Measurements from ENCODE around the gene AKAP1. TPM values are rescaled to one million over a fixed set of nuclear protein-coding genes. Genes with fewer than 3 reads are reported as not detected.

The AKAP1 gene
- total and polyA plus RNA-seq, 9 of the 15 experiments (the other 6 are each of a cell fraction or from before 2014, with no cell fraction given), result 12.9 to 63.8 (median 36.4) TPM

DNA sequence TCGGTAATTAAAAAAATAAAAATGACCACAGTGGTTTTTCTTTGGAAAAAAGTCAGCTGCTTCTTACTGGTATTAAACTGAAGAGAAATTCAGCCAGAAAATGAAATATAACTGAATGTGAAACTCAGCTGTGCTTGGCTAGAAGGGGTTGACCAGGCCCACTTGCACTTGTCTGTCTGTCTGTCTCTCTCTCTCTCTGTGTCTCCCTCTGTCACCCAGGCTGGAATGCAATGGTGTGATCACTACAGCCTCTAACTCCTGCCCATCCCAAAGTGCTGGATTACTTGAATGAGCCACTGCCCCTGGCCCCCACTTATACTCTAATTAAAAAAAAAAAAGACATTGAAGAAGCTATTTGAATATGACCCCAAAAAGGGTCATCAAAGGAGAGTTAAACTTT lies 17.3 kb upstream of the AKAP1 start:
- intact Hi-C loops (cut with micrococcal nuclease), result no loop called here
- TF ChIP-seq, protein P1, sequence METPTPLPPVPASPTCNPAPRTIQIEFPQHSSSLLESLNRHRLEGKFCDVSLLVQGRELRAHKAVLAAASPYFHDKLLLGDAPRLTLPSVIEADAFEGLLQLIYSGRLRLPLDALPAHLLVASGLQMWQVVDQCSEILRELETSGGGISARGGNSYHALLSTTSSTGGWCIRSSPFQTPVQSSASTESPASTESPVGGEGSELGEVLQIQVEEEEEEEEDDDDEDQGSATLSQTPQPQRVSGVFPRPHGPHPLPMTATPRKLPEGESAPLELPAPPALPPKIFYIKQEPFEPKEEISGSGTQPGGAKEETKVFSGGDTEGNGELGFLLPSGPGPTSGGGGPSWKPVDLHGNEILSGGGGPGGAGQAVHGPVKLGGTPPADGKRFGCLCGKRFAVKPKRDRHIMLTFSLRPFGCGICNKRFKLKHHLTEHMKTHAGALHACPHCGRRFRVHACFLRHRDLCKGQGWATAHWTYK (CRISPR knock-in tag; IDR thresholded peaks at IDR 0.05), result no peak
- DNase-seq (ENCODE audit: extremely low read depth in 1 of 4, low spot score in 3 of 4), result no peak

DNA sequence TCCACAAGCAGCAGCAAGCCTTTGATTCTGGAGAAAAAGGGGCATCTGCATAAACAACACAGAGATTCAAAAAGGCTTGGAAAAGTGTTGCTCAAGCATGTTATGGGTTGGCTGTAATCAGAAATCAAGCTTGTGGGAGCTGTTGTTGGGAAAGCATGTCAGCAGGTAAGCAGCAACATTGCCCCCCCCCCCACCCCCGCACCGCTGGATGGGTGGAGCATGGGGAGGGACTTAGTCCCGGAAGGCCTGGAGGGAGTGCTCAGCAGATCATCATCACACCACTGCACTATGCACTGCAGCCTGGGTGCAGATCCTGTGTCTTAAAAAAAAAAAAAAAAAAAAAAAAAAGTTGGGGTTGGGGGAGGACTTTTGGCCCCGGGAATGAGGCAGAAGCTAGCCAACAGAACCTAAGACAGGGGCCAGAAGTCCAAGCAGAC lies 16.8 kb upstream of the AKAP1 start:
- Histone ChIP-seq H3K4me2 (ENCODE audit: insufficient read depth, low read length) (peak overlapping the region; percentile 60), H2AFZ (ENCODE audit: low read depth, low read length) (peak overlapping the region; percentile 93), H3K4me1 (replicated peaks in 1 of 2; ENCODE audit: control insufficient read depth in 2 of 2, insufficient read depth in 2 of 2, low read length in 2 of 2) (peaks cover 7 to 26% of the 10 kb centered on the region in 2 experiments; a peak in 4 of 5 replicates), H3K4me3 (no peak overlapping the region), H3K9me1 (ENCODE audit: control insufficient read depth, insufficient read depth, low read length) (no peaks in the 10 kb centered on the region), H3K27me3 (ENCODE audit: control insufficient read depth in 2 of 2, insufficient read depth in 2 of 2, low read length in 2 of 2) (no peaks in the 10 kb centered on the region), H3K9me3 (replicated peaks; ENCODE audit: control insufficient read depth, insufficient read depth, low read depth, low read length) (no peaks in the 10 kb centered on the region), H3K9ac (ENCODE audit: insufficient read depth in 1 of 2, low read depth in 2 of 2, low read length in 2 of 2) (0 out of 4 replicates have a peak overlapping the region, but pooled peaks of 1 of the 2 experiments have one; percentile 23), H4K20me1 (replicated peaks; ENCODE audit: control insufficient read depth, insufficient read depth, low read length) (no peaks in the 10 kb centered on the region), H3K27ac (ENCODE audit: extremely low read depth, low read depth, low read length) (peak overlapping the region; percentile 53), H3K79me2 (ENCODE audit: control insufficient read depth, insufficient read depth, low read length) (no peaks in the 10 kb centered on the region), H3K36me3 (ENCODE audit: control insufficient read depth, insufficient read depth, low read length) (no peaks in the 10 kb centered on the region)
- WGBS (ENCODE audit: insufficient coverage, low coverage, missing lambda C conversion rate), result 5% methylated on average over 3 of the region's 4 CpGs
- in situ Hi-C loops (cut with MboI), result no loop called here
- intact Hi-C loops (cut with micrococcal nuclease), result no loop called here
- FAIRE-seq (peak; percentile 80), DNase-seq (ENCODE audit: extremely low read depth in 1 of 4, low spot score in 3 of 4) (peak; percentile 80 to 91 (median 85)), ATAC-seq (peak; percentile 100)
- BruUV-seq (replicated peaks), result no TSS peak
- ChIA-PET POLR2A (interaction anchor here (0.6 to 2.5 kb wide), 3 partner anchors 9 to 18 kb away, joined by 3 to 7 read pairs (median 4); partner anchors contain the start of gene AKAP1), CTCF (ENCODE audit: low intra/inter-chr PET ratio) (interaction anchor here (0.6 kb wide), 1 partner anchor 15 kb away, joined by 7 read pairs; no protein-coding TSS in a partner anchor)
- TF ChIP-seq ZNF175 (CRISPR knock-in tag; IDR thresholded peaks at IDR 0.05; ENCODE audit: low read depth) (0 out of 2 replicates have a peak, but pooled peaks have one; percentile 76), CBX2 (IDR thresholded peaks at IDR 0.05; ENCODE audit: insufficient read depth, low read length, poor library complexity, severe bottlenecking) (no peak), ZKSCAN1 (IDR thresholded peaks at IDR 0.05; ENCODE audit: low read depth, low read length) (no peak), THRAP3 (IDR thresholded peaks at IDR 0.05; ENCODE audit: borderline replicate concordance) (no peak), IFI16 (CRISPR knock-in tag; IDR thresholded peaks at IDR 0.05) (no peak), ZNF384 (IDR thresholded peaks at IDR 0.05; ENCODE audit: low read depth, low read length) (peak; percentile 92), ZBTB1 (CRISPR knock-in tag; IDR thresholded peaks at IDR 0.05; ENCODE audit: borderline replicate concordance, low read depth) (no peak), GATAD2A (IDR thresholded peaks at IDR 0.05) (0 out of 2 replicates have a peak, but pooled peaks have one; percentile 25)
- TF ChIP-seq, protein P2, sequence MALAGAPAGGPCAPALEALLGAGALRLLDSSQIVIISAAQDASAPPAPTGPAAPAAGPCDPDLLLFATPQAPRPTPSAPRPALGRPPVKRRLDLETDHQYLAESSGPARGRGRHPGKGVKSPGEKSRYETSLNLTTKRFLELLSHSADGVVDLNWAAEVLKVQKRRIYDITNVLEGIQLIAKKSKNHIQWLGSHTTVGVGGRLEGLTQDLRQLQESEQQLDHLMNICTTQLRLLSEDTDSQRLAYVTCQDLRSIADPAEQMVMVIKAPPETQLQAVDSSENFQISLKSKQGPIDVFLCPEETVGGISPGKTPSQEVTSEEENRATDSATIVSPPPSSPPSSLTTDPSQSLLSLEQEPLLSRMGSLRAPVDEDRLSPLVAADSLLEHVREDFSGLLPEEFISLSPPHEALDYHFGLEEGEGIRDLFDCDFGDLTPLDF (CRISPR knock-in tag; IDR thresholded peaks at IDR 0.05), result no peak

More for the DNA sequence above, 17.3 kb upstream of the AKAP1 start:
- Histone ChIP-seq H3K36me3 (ENCODE audit: control insufficient read depth, insufficient read depth, low read length) (no peaks in the 10 kb centered on the region), H4K20me1 (replicated peaks; ENCODE audit: control insufficient read depth, insufficient read depth, low read length) (no peaks in the 10 kb centered on the region), H3K4me2 (ENCODE audit: insufficient read depth, low read length) (peak overlapping the region; percentile 60), H3K27me3 (ENCODE audit: control insufficient read depth in 2 of 2, insufficient read depth in 2 of 2, low read length in 2 of 2) (no peaks in the 10 kb centered on the region), H3K27ac (ENCODE audit: extremely low read depth, low read depth, low read length) (peak overlapping the region; percentile 53; the same call in 2 of the 3 replicates), H3K79me2 (ENCODE audit: control insufficient read depth, insufficient read depth, low read length) (no peaks in the 10 kb centered on the region), H3K9ac (ENCODE audit: insufficient read depth in 1 of 2, low read depth in 2 of 2, low read length in 2 of 2) (0 out of 4 replicates have a peak overlapping the region, but pooled peaks of 1 of the 2 experiments have one; percentile 23), H2AFZ (ENCODE audit: low read depth, low read length) (peak overlapping the region; percentile 93), H3K9me1 (ENCODE audit: control insufficient read depth, insufficient read depth, low read length) (no peaks in the 10 kb centered on the region), H3K4me3 (no peak overlapping the region), H3K9me3 (replicated peaks; ENCODE audit: control insufficient read depth, insufficient read depth, low read depth, low read length) (no peaks in the 10 kb centered on the region), H3K4me1 (replicated peaks in 1 of 2; ENCODE audit: control insufficient read depth in 2 of 2, insufficient read depth in 2 of 2, low read length in 2 of 2) (peaks cover 7 to 26% of the 10 kb centered on the region in 2 experiments; a peak in 4 of 5 replicates)
- no TSS peak for BruUV-seq (replicated peaks)
- 55% methylated on average over 1 of the region's 1 CpG for WGBS (ENCODE audit: insufficient coverage, low coverage, missing lambda C conversion rate)
- FAIRE-seq (no peak), ATAC-seq (peak; percentile 49)
- in situ Hi-C loops (cut with MboI), result no loop called here
- POLR2A ChIA-PET, result interaction anchor here (0.6 to 2.5 kb wide), 4 partner anchors 9 to 27 kb away, joined by 3 to 7 read pairs (median 4); partner anchors contain the start of gene AKAP1
- CTCF ChIA-PET (ENCODE audit: low intra/inter-chr PET ratio), result no interaction called here

All from K562 (cell line).